Endometrial microvascular endothelial cells (primary cell): Measurements from ENCODE around the gene HCAR1. TPM values are rescaled to one million over a fixed set of nuclear protein-coding genes. Genes with fewer than 3 reads are reported as not detected.
"Not testable (repeated sequence)": the region's sequence is repeated elsewhere in the genome, so short reads cannot be mapped to it uniquely, and the experiment has no call there.

Source experiments
- in situ Hi-C: cut with HindIII; loops from 2 replicates; pipeline ENCODE4 v1.10.0; 2017; ENCODE audit warnings: low sequenced_read_pairs, low pct_unique_long_range_greater_than_20kb; ENCODE audit errors: inconsistent ontology term
- total RNA-seq: library from RNA; depleted of rRNA; stranded (reverse); fragments of >200 nt; gene quantifications from one replicate; pipeline ENCODE4 v1.2.3, GENCODE V29; 2015; ENCODE audit errors: inconsistent ontology term

Gene HCAR1
- total RNA-seq, 1 donor from 2014 or later = under 0.01 TPM

DNA sequence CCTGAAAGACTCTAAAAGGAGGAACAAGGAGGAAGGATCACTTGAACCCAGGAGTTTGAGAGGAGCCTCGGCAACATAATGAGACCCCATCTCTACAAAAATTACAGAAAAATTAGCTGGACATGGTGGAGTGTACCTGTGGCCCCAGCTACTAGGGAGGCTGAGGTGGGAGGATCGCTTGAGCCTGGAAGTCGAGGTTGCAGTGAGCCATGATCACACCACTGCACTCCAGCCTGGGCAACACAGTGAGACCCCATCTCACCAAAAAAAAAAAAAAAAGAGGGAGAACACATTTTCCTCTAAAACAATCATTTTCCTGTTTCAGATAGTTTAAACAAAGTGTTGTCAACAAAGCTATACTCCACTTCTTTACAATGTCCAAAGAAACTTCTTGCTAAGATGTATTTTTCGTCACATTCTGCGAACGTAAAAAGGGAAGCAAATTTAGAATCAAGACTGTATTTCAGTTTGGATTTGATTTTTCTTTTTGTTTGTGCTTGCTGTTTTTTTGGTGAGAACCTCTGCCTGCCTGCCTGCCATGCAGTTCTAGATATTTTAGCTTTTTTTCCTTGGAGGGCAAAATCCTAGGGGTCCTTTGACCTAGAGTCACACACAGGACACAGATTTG, 5.1 kb downstream of the HCAR1 start:
- in situ Hi-C loops = no loop called here

GRCh38 chr12:122724641-122725243, 5.9 kb downstream of the HCAR1 start:
- in situ Hi-C loops = no loop called here

GRCh38 chr12:122722387-122722786, 8.3 kb downstream of the HCAR1 start:
- in situ Hi-C loops = no loop called here

- in situ Hi-C loops = no loop called here
These were observed 9.5 kb downstream of the HCAR1 start for GRCh38 chr12:122721057-122721545.

DNA sequence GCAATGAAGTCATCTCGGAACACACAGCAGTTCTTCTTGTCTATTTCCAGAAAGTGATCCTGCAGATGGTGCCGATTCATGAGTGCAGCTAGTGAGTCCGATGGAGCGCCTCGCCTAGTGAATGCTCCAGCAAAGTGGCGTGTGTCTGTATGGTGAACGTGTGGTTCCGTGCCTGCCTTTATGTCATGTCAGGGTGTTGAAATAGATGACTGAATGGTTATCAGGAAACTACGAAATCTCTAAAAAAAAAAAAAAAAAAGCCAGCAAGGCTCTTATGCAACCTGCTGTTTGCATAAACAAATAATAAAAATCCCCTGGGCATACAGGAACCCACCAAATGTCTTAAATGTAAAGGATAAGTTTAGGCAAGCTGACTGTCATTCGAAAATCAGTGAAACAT, 14.0 kb downstream of the HCAR1 start, which contains the start of gene HCAR3:
HCAR3 (minus strand) TSS at position 154 of the 400 bp plus-strand sequence; CDS start at position 80, 74 bp downstream.
- in situ Hi-C loops = not testable (repeated sequence)

GRCh38 chr12:122715211-122715610, 15.4 kb downstream of the HCAR1 start:
- in situ Hi-C loops = not testable (repeated sequence)

DNA sequence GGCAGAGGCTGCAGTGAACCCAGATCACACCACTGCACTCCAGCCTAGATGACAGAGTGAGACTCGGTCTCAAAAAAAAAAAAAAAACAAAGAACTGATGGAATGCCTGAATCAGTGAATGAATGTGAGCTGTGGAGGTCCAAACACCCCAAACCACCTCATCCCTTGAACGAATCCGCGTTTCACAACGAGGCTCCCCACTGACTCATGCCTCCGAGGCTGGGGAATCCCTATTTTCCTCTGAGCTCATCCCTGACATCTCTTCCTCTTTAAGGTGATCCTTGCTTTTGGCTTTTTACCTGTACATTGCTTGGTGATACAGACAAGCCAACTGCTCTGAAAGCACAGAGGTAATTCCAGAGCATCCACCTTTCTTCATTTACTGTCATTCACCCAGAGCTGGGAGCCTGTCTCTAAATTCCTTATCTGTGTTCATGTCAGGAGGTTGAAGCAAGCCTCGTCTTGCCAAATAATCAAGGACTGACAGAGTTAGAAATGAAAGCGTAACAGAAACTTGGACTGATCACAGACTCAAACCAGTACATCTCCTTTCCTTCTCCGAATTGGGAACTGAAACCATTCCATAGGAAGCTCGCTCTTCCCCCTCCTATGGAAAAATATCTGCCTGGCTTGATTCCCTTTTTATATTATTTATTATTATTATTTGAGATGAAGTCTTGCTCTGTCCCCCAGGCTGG, 17.0 kb downstream of the HCAR1 start:
- in situ Hi-C loops = not testable (repeated sequence)

GRCh38 chr12:122711266-122711665, 19.4 kb downstream of the HCAR1 start:
- in situ Hi-C loops = not testable (repeated sequence)

- in situ Hi-C loops = not testable (repeated sequence)
These were observed 20.3 kb downstream of the HCAR1 start for GRCh38 chr12:122710341-122710740.

DNA sequence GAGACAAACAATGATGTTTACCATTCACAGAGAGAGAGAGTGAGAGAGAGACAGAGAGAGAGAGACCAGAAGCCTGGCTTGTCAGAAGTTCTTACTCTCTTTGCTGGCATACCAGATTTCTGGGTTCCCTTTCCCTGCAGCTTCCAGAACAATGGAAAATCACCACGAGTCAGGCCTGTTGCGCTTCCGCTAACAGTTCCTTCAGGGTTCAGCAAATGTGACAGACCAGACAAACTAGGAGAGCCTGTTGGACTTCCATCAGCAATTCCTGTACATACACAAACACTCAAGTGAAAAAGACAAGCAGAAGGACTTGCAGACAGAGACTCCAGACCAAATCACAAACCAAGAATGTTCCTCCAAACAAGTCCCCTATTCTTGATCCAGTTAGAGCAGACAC, 21.4 kb downstream of the HCAR1 start:
- in situ Hi-C loops = not testable (repeated sequence)

- in situ Hi-C loops = not testable (repeated sequence)
These were observed 26.8 kb downstream of the HCAR1 start for GRCh38 chr12:122703841-122704240.

DNA sequence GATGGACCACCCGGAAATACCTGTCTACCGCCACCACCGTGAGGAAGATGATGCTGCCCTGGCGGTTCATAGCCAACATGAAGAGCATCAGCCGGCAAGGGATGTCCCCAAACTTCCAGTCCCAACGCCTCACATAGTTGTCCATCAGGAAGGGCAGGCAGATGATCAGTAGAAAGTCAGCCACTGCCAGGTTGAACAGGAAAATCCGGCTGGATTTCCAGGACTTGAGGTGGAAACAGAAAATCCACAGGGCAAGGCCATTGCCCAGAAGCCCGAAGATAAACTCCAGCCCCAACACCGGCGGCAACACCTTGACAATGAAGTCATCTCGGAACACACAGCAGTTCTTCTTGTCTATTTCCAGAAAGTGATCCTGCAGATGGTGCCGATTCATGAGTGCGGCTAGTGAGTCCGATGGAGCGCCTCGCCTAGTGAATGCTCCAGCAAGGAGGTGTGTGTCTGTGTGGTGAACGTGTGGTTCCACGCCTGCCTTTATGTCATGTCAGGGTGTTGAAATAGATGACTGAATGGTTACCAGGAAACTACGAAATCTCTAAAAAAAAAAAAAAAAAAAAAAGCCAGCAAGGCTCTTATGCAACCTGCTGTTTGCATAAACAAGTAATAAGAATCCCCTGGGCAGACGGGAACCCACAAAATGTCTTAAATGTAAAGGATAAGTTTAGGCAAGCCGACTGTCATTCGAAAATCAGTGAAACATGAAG, 27.6 kb downstream of the HCAR1 start, which contains the start of gene HCAR2:
HCAR2 (minus strand) TSS at position 468 of the 722 bp plus-strand sequence; CDS start at position 394, 74 bp downstream.
- in situ Hi-C loops = not testable (repeated sequence)

GRCh38 chr12:122701481-122701880, 29.2 kb downstream of the HCAR1 start:
- in situ Hi-C loops = not testable (repeated sequence)

DNA sequence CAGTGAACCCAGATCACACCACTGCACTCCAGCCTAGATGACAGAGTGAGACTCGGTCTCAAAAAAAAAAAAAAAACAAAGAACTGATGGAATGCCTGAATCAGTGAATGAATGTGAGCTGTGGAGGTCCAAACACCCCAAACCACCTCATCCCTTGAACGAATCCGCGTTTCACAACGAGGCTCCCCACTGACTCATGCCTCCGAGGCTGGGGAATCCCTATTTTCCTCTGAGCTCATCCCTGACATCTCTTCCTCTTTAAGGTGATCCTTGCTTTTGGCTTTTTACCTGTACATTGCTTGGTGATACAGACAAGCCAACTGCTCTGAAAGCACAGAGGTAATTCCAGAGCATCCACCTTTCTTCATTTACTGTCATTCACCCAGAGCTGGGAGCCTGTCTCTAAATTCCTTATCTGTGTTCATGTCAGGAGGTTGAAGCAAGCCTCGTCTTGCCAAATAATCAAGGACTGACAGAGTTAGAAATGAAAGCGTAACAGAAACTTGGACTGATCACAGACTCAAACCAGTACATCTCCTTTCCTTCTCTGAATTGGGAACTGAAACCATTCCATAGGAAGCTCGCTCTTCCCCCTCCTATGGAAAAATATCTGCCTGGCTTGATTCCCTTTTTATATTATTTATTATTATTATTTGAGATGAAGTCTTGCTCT, 30.5 kb downstream of the HCAR1 start:
- in situ Hi-C loops = not testable (repeated sequence)

DNA sequence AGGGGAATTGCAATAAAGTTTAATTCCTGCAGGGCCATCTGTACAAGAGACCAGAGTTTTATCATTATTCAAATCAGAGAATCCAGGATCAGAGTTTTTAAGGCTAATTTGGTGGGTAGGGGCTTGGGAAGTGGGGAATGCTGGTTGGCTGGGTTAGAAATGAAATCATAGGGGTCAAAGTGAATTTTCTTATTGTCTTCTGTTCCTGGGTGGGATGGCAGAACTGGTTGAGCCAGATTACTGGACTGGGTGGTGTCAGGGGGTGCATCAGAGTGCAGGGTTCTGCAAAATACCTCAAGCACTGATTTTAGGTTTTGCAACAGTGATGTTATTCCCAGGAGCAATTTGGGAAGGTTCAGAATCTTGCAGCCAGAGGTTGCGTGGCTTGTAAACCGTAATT, 33.7 kb downstream of the HCAR1 start:
- in situ Hi-C loops = not testable (repeated sequence)

- in situ Hi-C loops = no loop called here
These were observed 39.1 kb downstream of the HCAR1 start for GRCh38 chr12:122691566-122691965.

GRCh38 chr12:122688291-122688690, 42.4 kb downstream of the HCAR1 start:
- in situ Hi-C loops = no loop called here

DNA sequence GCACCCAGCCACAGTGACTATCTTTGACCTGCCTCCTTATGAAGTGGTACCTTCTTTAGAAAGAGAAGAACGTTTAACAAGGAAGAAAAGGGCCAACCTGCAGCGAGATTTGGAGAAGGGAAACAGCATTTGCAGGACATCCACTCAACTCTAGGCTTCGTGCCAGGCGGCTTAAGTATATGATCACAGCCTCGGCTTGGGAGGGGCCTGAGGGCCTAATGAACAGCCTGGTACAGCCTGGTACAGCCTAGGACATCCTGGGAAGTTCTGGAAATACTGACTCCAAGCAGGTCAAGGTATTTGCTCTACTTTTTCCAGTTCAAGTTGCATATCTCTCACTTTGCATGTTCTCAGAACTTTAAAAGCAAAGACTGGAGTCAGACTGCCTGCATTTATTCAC, 43.6 kb downstream of the HCAR1 start:
- in situ Hi-C loops = no loop called here

GRCh38 chr12:122686538-122686937, 44.1 kb downstream of the HCAR1 start:
- in situ Hi-C loops = no loop called here
